ENCODE measurements around the gene FAM161B.
"Not testable (repeated sequence)": the region's sequence is repeated elsewhere in the genome, so short reads cannot be mapped to it uniquely, and the experiment has no call there.

The FAM161B gene

GRCh38 chr14:73996731-73997107 lies 46.8 kb upstream of the FAM161B start:
- no peak overlapping the region for H3K9ac ChIP-seq
- no peaks in the 10 kb centered on the region for H3K27me3 ChIP-seq (ENCODE audit: control insufficient read depth, insufficient read depth, low read length)
- peak overlapping the region; percentile 51 for H2AFZ ChIP-seq
- H3K4me2 ChIP-seq (ENCODE audit: low read length): no peak overlapping the region
- H3K36me3 ChIP-seq (ENCODE audit: control insufficient read depth, insufficient read depth, low read length): no peaks in the 10 kb centered on the region
- no peak for TF ChIP-seq CTCF (IDR thresholded peaks at IDR 0.05)
- peaks cover 7% of the 10 kb centered on the region for H3K4me1 ChIP-seq
- peak overlapping the region; percentile 24 for H3K27ac ChIP-seq
- no peaks in the 10 kb centered on the region for H3K79me2 ChIP-seq
- H3K4me3 ChIP-seq (ENCODE audit: low read depth, low read length): no peak overlapping the region
- H3K9me3 ChIP-seq (ENCODE audit: control insufficient read depth, low read length): no peaks in the 10 kb centered on the region

- Histone ChIP-seq H3K9ac (no peak overlapping the region), H3K27ac (no peak overlapping the region), H3K4me1 (peaks cover 7% of the 10 kb centered on the region), H3K36me3 (ENCODE audit: control insufficient read depth, insufficient read depth, low read length) (no peaks in the 10 kb centered on the region), H3K4me3 (ENCODE audit: low read depth, low read length) (no peak overlapping the region), H3K79me2 (no peaks in the 10 kb centered on the region), H2AFZ (no peak overlapping the region), H3K4me2 (ENCODE audit: low read length) (no peak overlapping the region), H3K27me3 (ENCODE audit: control insufficient read depth, insufficient read depth, low read length) (no peaks in the 10 kb centered on the region), H3K9me3 (ENCODE audit: control insufficient read depth, low read length) (no peaks in the 10 kb centered on the region)
- no peak for TF ChIP-seq CTCF (IDR thresholded peaks at IDR 0.05)
Measured at GRCh38 chr14:73995977-73996378, 46.1 kb upstream of the FAM161B start.

GRCh38 chr14:73994926-73995325 lies 45.0 kb upstream of the FAM161B start:
- H3K4me1 ChIP-seq; H3K4me2 ChIP-seq (ENCODE audit: low read length); H3K27me3 ChIP-seq (ENCODE audit: control insufficient read depth, insufficient read depth, low read length); H3K79me2 ChIP-seq; H3K27ac ChIP-seq; H3K4me3 ChIP-seq (ENCODE audit: low read depth, low read length); H2AFZ ChIP-seq; H3K9ac ChIP-seq; H3K9me3 ChIP-seq (ENCODE audit: control insufficient read depth, low read length); H3K36me3 ChIP-seq (ENCODE audit: control insufficient read depth, insufficient read depth, low read length): not testable (repeated sequence)

- no peaks in the 10 kb centered on the region for H3K79me2 ChIP-seq
- H3K4me2 ChIP-seq (ENCODE audit: low read length): peak overlapping the region; percentile 53
- no peak for TF ChIP-seq CTCF (IDR thresholded peaks at IDR 0.05)
- peak overlapping the region; percentile 11 for H3K4me3 ChIP-seq (ENCODE audit: low read depth, low read length)
- no peak overlapping the region for H3K9ac ChIP-seq
- H3K36me3 ChIP-seq (ENCODE audit: control insufficient read depth, insufficient read depth, low read length): no peaks in the 10 kb centered on the region
- no peaks in the 10 kb centered on the region for H3K27me3 ChIP-seq (ENCODE audit: control insufficient read depth, insufficient read depth, low read length)
- H3K27ac ChIP-seq: peak overlapping the region; percentile 15
- H3K9me3 ChIP-seq (ENCODE audit: control insufficient read depth, low read length): no peaks in the 10 kb centered on the region
- H2AFZ ChIP-seq: no peak overlapping the region
- H3K4me1 ChIP-seq: peaks cover 8% of the 10 kb centered on the region
Measured at GRCh38 chr14:73991092-73991491, 41.2 kb upstream of the FAM161B start.

- not testable (repeated sequence) for H3K36me3 ChIP-seq (ENCODE audit: control insufficient read depth, insufficient read depth, low read length); H3K9me3 ChIP-seq (ENCODE audit: control insufficient read depth, low read length); H3K79me2 ChIP-seq; H3K4me3 ChIP-seq (ENCODE audit: low read depth, low read length); H3K27me3 ChIP-seq (ENCODE audit: control insufficient read depth, insufficient read depth, low read length); H3K9ac ChIP-seq; H3K4me2 ChIP-seq (ENCODE audit: low read length); H3K4me1 ChIP-seq
- Histone ChIP-seq H3K27ac (peak overlapping the region; percentile 47), H2AFZ (peak overlapping the region; percentile 29)
Measured at GRCh38 chr14:73988656-73989055, 38.8 kb upstream of the FAM161B start.

GRCh38 chr14:73988065-73988464 lies 38.2 kb upstream of the FAM161B start:
- no peaks in the 10 kb centered on the region for H3K79me2 ChIP-seq
- no peak for TF ChIP-seq CTCF (IDR thresholded peaks at IDR 0.05)
- no peak overlapping the region for H3K4me3 ChIP-seq (ENCODE audit: low read depth, low read length)
- peaks cover 8% of the 10 kb centered on the region for H3K4me1 ChIP-seq
- peak overlapping the region; percentile 29 for H2AFZ ChIP-seq
- H3K4me2 ChIP-seq (ENCODE audit: low read length): no peak overlapping the region
- H3K27me3 ChIP-seq (ENCODE audit: control insufficient read depth, insufficient read depth, low read length): no peaks in the 10 kb centered on the region
- no peak overlapping the region for H3K9ac ChIP-seq
- no peaks in the 10 kb centered on the region for H3K9me3 ChIP-seq (ENCODE audit: control insufficient read depth, low read length)
- no peaks in the 10 kb centered on the region for H3K36me3 ChIP-seq (ENCODE audit: control insufficient read depth, insufficient read depth, low read length)
- peak overlapping the region; percentile 47 for H3K27ac ChIP-seq
